ENCODE data around the gene SPATA1. TPM values are rescaled to one million over a fixed set of nuclear protein-coding genes. Genes with fewer than 3 reads are reported as not detected.
A peak's percentile ranks its signal among the peaks of the same experiment; 100 is the strongest.

The SPATA1 gene
- total RNA-seq, 2 experiments from 2014 or later = 1.8 to 2.7 TPM

GRCh38 chr1:84510668-84511067 is 4.5 kb downstream of the SPATA1 start:
- Mint-ChIP-seq H3K36me3 (ENCODE audit: low read depth) (peaks cover 7% of the 10 kb centered on the region), H3K27me3 (ENCODE audit: low read depth) (no peaks in the 10 kb centered on the region), H3K4me1 (ENCODE audit: low read depth) (no peaks in the 10 kb centered on the region), H3K27ac (no peak overlapping the region), H3K9me3 (peaks cover 16% of the 10 kb centered on the region), H3K4me3 (no peak overlapping the region)
- CTCF ChIA-PET = interaction anchor here (0.8 kb wide), 1 partner anchor 110 kb away, joined by 3 read pairs; no protein-coding TSS in a partner anchor
- no peak for DNase-seq
- intact Hi-C loops (cut with micrococcal nuclease) = no loop called here

DNA sequence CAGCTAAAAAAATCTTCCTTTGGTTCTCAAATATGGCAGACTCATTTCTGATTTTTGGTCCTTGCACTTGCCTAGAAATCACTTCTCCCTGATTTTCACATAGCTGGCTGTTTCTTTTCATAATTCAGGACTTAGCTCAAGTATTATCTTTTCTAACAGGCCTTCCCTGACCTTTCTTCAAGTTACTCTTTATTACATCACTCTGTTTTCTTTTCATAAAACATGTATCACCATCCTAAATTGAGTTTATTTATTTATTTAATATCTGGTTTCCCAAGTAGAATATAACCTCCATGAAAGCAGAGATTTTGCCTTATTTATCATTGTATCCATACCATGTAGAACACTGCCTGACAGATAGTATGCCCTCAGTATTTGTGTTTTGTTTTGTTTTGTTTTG is 18.4 kb downstream of the SPATA1 start:
- no peaks in the 10 kb centered on the region for H3K4me1 Mint-ChIP-seq (ENCODE audit: low read depth)
- peaks cover 3% of the 10 kb centered on the region for H3K36me3 Mint-ChIP-seq (ENCODE audit: low read depth)
- intact Hi-C loops (cut with micrococcal nuclease) = no loop called here
- no peak overlapping the region for H3K27ac Mint-ChIP-seq
- H3K27me3 Mint-ChIP-seq (ENCODE audit: low read depth) = no peaks in the 10 kb centered on the region
- DNase-seq = no peak
- H3K4me3 Mint-ChIP-seq = no peak overlapping the region
- CTCF ChIA-PET = no interaction called here
- peaks cover 2% of the 10 kb centered on the region for H3K9me3 Mint-ChIP-seq

DNA sequence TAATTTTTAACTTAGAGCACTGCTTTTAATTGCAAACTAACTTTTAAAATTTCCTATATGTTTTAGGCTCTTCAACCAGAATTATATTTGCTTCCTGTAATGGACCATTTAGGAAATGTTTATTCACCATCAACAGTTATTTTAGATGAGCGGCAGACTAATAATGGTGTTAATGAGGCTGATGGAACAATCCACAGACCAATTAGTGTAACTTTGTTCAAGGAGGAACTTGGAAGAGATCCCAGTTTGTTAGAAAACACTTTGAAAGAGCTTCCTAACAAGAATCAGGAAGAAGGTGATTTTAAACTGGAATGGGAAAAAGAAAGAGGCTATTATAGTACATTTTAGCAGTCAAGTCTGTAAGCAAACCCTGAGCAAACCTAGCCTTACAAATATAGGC is 19.6 kb downstream of the SPATA1 start:
- Mint-ChIP-seq H3K4me3 (no peak overlapping the region), H3K9me3 (peaks cover 2% of the 10 kb centered on the region), H3K36me3 (ENCODE audit: low read depth) (peaks cover 3% of the 10 kb centered on the region), H3K27me3 (ENCODE audit: low read depth) (no peaks in the 10 kb centered on the region), H3K27ac (no peak overlapping the region), H3K4me1 (ENCODE audit: low read depth) (no peaks in the 10 kb centered on the region)
- CTCF ChIA-PET = no interaction called here
- no peak for DNase-seq
- intact Hi-C loops (cut with micrococcal nuclease) = no loop called here

GRCh38 chr1:84538599-84538998 is 32.4 kb downstream of the SPATA1 start:
- Mint-ChIP-seq H3K36me3 (ENCODE audit: low read depth) (peaks cover 5% of the 10 kb centered on the region), H3K9me3 (no peaks in the 10 kb centered on the region), H3K27ac (no peak overlapping the region), H3K4me1 (ENCODE audit: low read depth) (peaks cover 12% of the 10 kb centered on the region), H3K27me3 (ENCODE audit: low read depth) (no peaks in the 10 kb centered on the region), H3K4me3 (no peak overlapping the region)
- DNase-seq = no peak
- CTCF ChIA-PET = no interaction called here
- intact Hi-C loops (cut with micrococcal nuclease) = loop anchor here (10.0 kb wide), 1 partner anchor 604 kb away; no protein-coding TSS in a partner anchor

- DNase-seq = no peak
- no peak overlapping the region for H3K4me3 Mint-ChIP-seq
- H3K27me3 Mint-ChIP-seq (ENCODE audit: low read depth) = no peaks in the 10 kb centered on the region
- H3K36me3 Mint-ChIP-seq (ENCODE audit: low read depth) = peaks cover 5% of the 10 kb centered on the region
- intact Hi-C loops (cut with micrococcal nuclease) = loop anchor here (10.0 kb wide), 1 partner anchor 605 kb away; no protein-coding TSS in a partner anchor
- peaks cover 12% of the 10 kb centered on the region for H3K4me1 Mint-ChIP-seq (ENCODE audit: low read depth)
- H3K9me3 Mint-ChIP-seq = no peaks in the 10 kb centered on the region
- H3K27ac Mint-ChIP-seq = no peak overlapping the region
- CTCF ChIA-PET = interaction anchor here (1.8 kb wide), 1 partner anchor 81 kb away, joined by 6 read pairs; no protein-coding TSS in a partner anchor
Observed at GRCh38 chr1:84539972-84540371, 33.8 kb downstream of the SPATA1 start.

- CTCF ChIA-PET = interaction anchor here (0.6 to 1.8 kb wide), 2 partner anchors 11 to 80 kb away, joined by 3 to 6 read pairs; no protein-coding TSS in a partner anchor
- H3K4me3 Mint-ChIP-seq = no peak overlapping the region
- no peak for DNase-seq
- no peak overlapping the region for H3K27ac Mint-ChIP-seq
- peaks cover 12% of the 10 kb centered on the region for H3K4me1 Mint-ChIP-seq (ENCODE audit: low read depth)
- H3K9me3 Mint-ChIP-seq = no peaks in the 10 kb centered on the region
- no peaks in the 10 kb centered on the region for H3K27me3 Mint-ChIP-seq (ENCODE audit: low read depth)
- peaks cover 5% of the 10 kb centered on the region for H3K36me3 Mint-ChIP-seq (ENCODE audit: low read depth)
- intact Hi-C loops (cut with micrococcal nuclease) = loop anchor here (1.0 kb wide), 1 partner anchor 98 kb away; no protein-coding TSS in a partner anchor
Observed at GRCh38 chr1:84540759-84541158, 34.6 kb downstream of the SPATA1 start.

DNA sequence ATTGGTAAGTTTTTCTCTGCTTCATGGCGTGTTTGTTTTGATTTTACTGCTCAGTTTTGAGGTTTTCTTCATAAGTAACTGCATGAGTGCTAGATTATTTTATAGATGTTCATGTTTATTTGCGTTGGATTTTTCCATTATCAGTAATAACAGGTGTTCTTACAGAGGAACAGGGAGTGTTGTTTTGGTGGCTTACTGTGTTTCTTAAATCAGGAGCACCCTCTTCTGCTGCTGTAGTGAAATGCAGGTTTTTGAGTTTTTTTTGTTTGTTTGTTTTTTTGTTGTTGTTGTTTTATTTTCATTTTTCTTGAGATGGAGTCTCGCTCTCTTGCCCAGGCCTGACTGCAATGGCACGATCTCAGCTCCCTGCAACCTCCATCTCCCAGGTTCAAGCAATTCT is 35.5 kb downstream of the SPATA1 start:
- Mint-ChIP-seq H3K27me3 (ENCODE audit: low read depth) (no peaks in the 10 kb centered on the region), H3K9me3 (no peaks in the 10 kb centered on the region), H3K4me1 (ENCODE audit: low read depth) (peaks cover 12% of the 10 kb centered on the region), H3K27ac (no peak overlapping the region), H3K36me3 (ENCODE audit: low read depth) (peaks cover 5% of the 10 kb centered on the region), H3K4me3 (no peak overlapping the region)
- intact Hi-C loops (cut with micrococcal nuclease) = loop anchor here (1.0 kb wide), 1 partner anchor 99 kb away; no protein-coding TSS in a partner anchor
- DNase-seq = no peak
- CTCF ChIA-PET = interaction anchor here (0.8 to 1.4 kb wide), 2 partner anchors 85 to 104 kb away, joined by 3 to 4 read pairs; no protein-coding TSS in a partner anchor

DNA sequence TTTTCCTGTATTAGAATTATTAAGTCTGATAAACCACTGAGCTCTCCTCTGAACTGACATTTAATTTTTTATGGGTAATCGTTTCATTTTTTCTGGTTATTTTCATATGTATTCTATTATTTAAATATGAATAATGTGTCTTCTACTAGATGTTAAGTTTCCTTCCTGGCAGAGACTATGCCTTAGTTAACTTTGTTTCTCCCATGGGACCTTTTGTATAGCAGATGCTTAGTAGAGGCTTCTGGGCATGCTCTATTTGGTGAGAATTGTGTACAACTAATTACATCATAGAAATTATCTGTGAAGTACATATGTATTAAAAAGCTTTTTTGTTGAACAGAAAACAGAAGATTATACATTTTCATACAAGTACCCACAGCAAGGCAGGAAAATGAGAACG is 44.6 kb downstream of the SPATA1 start:
- Mint-ChIP-seq H3K27ac (no peak overlapping the region), H3K36me3 (ENCODE audit: low read depth) (peaks cover 4% of the 10 kb centered on the region), H3K9me3 (no peaks in the 10 kb centered on the region), H3K4me1 (ENCODE audit: low read depth) (no peaks in the 10 kb centered on the region), H3K27me3 (ENCODE audit: low read depth) (no peaks in the 10 kb centered on the region), H3K4me3 (no peak overlapping the region)
- CTCF ChIA-PET = no interaction called here
- no peak for DNase-seq
- intact Hi-C loops (cut with micrococcal nuclease) = no loop called here

- intact Hi-C loops (cut with micrococcal nuclease) = no loop called here
- no peak overlapping the region for H3K27ac Mint-ChIP-seq
- CTCF ChIA-PET = interaction anchor here (1.3 kb wide), 1 partner anchor 51 kb away, joined by 3 read pairs; no protein-coding TSS in a partner anchor
- H3K27me3 Mint-ChIP-seq (ENCODE audit: low read depth) = no peaks in the 10 kb centered on the region
- H3K4me1 Mint-ChIP-seq (ENCODE audit: low read depth) = peaks cover 37% of the 10 kb centered on the region
- H3K4me3 Mint-ChIP-seq = no peak overlapping the region
- H3K9me3 Mint-ChIP-seq = no peaks in the 10 kb centered on the region
- no peak for DNase-seq
- H3K36me3 Mint-ChIP-seq (ENCODE audit: low read depth) = peaks cover 41% of the 10 kb centered on the region
Observed at GRCh38 chr1:84569216-84569615, 63.0 kb downstream of the SPATA1 start.

DNA sequence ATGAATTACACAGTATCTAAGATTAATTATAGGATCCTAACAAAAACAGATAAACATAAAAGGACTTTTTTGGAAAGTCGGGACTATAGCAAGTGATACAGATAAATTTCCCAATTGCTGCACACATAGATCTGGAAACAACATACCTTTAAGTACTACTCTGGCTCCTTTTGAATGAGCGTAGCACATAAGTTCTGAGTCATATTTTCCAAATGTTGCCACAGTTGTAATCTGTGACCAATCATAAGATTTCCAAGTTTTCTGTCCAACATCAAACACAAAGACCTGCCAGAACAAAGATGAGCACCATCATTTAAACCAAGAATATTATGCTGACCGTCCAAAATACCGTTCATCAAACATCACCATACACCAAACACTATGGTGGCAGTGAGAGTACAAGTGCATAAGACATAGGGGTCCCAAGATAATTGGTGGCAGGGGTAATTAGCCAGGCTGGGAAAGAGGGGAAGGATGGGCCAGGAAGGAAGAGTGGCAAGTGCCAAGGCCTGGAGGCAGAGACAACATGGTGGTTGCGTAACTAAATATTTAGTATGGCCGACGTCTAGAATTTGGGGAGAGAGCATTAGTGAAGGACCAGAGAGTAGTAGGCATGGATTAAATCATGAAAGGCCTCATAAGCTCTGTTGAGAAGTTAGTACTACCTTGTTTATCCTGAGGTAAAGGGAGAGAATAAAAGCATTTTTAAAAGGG is 64.4 kb downstream of the SPATA1 start:
- peaks cover 42% of the 10 kb centered on the region for H3K4me1 Mint-ChIP-seq (ENCODE audit: low read depth)
- intact Hi-C loops (cut with micrococcal nuclease) = loop anchor here (5.0 kb wide), 2 partner anchors 493 to 707 kb away; partner anchors contain the start of gene BCL10
- CTCF ChIA-PET = interaction anchor here (1.1 to 1.2 kb wide), 2 partner anchors 50 to 62 kb away, joined by 3 to 7 read pairs; no protein-coding TSS in a partner anchor
- H3K27me3 Mint-ChIP-seq (ENCODE audit: low read depth) = no peaks in the 10 kb centered on the region
- H3K36me3 Mint-ChIP-seq (ENCODE audit: low read depth) = peaks cover 41% of the 10 kb centered on the region
- H3K9me3 Mint-ChIP-seq = no peaks in the 10 kb centered on the region
- H3K4me3 Mint-ChIP-seq = no peak overlapping the region
- DNase-seq = no peak
- H3K27ac Mint-ChIP-seq = no peak overlapping the region

DNA sequence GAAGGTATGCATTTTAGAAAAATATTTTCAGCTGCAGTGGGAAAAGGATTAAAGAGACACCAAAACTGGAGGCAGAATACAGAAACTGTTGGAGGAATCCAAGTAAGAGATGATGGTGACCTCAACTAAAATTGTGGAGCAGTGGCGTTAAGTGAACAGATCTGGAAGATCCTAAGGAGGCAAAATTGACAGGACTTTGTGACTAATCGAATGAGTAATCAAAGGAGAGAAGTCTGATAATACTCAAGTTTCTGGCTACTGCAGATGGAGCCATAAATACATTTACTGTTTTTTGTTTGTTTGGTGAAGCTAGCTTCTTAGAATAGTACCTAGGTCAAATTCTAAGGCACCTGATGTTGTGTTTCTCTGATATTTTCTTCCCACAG is 65.0 kb downstream of the SPATA1 start:
- H3K27me3 Mint-ChIP-seq (ENCODE audit: low read depth) = no peaks in the 10 kb centered on the region
- H3K9me3 Mint-ChIP-seq = no peaks in the 10 kb centered on the region
- CTCF ChIA-PET = interaction anchor here (1.1 to 1.2 kb wide), 2 partner anchors 49 to 63 kb away, joined by 3 to 7 read pairs; no protein-coding TSS in a partner anchor
- H3K36me3 Mint-ChIP-seq (ENCODE audit: low read depth) = peaks cover 41% of the 10 kb centered on the region
- H3K4me3 Mint-ChIP-seq = no peak overlapping the region
- DNase-seq = no peak
- no peak overlapping the region for H3K27ac Mint-ChIP-seq
- intact Hi-C loops (cut with micrococcal nuclease) = loop anchor here (5.0 kb wide), 2 partner anchors 494 to 706 kb away; partner anchors contain the start of gene BCL10
- H3K4me1 Mint-ChIP-seq (ENCODE audit: low read depth) = peaks cover 42% of the 10 kb centered on the region

DNA sequence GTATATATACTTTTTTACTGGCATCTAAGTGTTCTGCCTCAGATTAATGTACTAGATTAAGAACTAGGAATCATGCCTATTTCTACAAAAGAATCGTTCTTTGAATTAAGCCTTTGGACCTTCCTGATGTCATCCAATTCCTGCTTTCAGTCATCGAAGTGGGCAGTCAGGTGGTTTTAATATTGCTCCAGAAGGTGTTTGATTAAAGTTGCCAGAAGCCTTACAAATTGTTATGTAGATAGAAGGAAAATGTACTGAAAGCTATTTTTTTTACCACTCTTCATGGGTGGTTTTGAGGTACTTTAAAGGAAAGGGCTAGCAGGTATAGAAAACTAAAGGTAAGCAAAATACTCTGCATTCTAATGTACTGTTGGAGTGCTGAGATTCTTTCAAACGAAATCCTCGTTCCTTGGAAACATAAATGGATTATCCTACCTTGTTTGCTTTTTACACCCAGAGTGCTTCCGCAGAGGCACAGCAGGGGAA is 67.3 kb downstream of the SPATA1 start:
- peaks cover 30% of the 10 kb centered on the region for H3K4me1 Mint-ChIP-seq (ENCODE audit: low read depth)
- no peaks in the 10 kb centered on the region for H3K27me3 Mint-ChIP-seq (ENCODE audit: low read depth)
- CTCF ChIA-PET = interaction anchor here (0.7 to 1.9 kb wide), 9 partner anchors 13 to 427 kb away, joined by 3 to 9 read pairs (median 4); partner anchors contain the start of genes GNG5 and SPATA1
- intact Hi-C loops (cut with micrococcal nuclease) = loop anchor here (1.0 to 5.0 kb wide), 8 partner anchors 26 to 704 kb away; partner anchors contain the start of genes BCL10, GNG5, PRKACB and SPATA1
- no peak for DNase-seq
- H3K9me3 Mint-ChIP-seq = no peaks in the 10 kb centered on the region
- H3K36me3 Mint-ChIP-seq (ENCODE audit: low read depth) = peaks cover 34% of the 10 kb centered on the region
- H3K4me3 Mint-ChIP-seq = peak overlapping the region; percentile 95
- H3K27ac Mint-ChIP-seq = peak overlapping the region; percentile 98
